HepG2 (cell line): Measurements from ENCODE around the gene LLGL2. TPM values are rescaled to one million over a fixed set of nuclear protein-coding genes. Genes with fewer than 3 reads are reported as not detected.
A peak's percentile ranks its signal among the peaks of the same experiment; 100 is the strongest.

Source experiments
- ATAC-seq: fragments of 200-7000 bp; cut with Tn5 transposase; 3 replicates; pipeline ENCODE4 v1.9.1; 2020; ENCODE audit warnings: mild to moderate bottlenecking, moderate library complexity
- BruUV-seq: library from RNA; stranded (reverse); fragments of 400-500 nt; replicated peaks from 2 replicates; lab custom pipeline; 2021; lab: Mats Ljungman, UMichigan
- CTCF ChIA-PET: fragments of 300-600 bp; formaldehyde crosslinking; extraction: SDS; loops from one replicate; lab custom pipeline; 2021; ENCODE audit warnings: low total read pairs, inconsistent platforms, low intra/inter-chr PET ratio; lab: Yijun Ruan, JAX
- POLR2A ChIA-PET: fragments of 350-600 bp; sonication (Branson Sonifier 250); formaldehyde crosslinking; loops from one replicate; lab custom pipeline; 2020; ENCODE audit warnings: antibody characterized with exemption, inconsistent platforms; lab: Yijun Ruan, JAX
- DNase-seq: peaks from one replicate; pipeline ENCODE4 v3.0.0-alpha.2; 2015; ENCODE audit warnings: low spot score
- FAIRE-seq: peaks from 3 replicates; lab custom pipeline; 2011; peaks lifted over from hg19 to GRCh38; lab: Jason Lieb, UNC
- H2AFZ ChIP-seq: one replicate; pipeline ENCODE4 v1.6.1; 2011; ENCODE audit warnings: low read length, inconsistent platforms
- H3K27ac ChIP-seq: fragments of 300-600 bp; 3 replicates; pipeline ENCODE4 v1.8.0; 2011; ENCODE audit warnings: mixed run types, mild to moderate bottlenecking, mixed read lengths, low read length, inconsistent platforms; ENCODE audit not compliant: insufficient read depth; ENCODE audit errors: extremely low read length
- H3K27me3 ChIP-seq, 2 experiments: fragments of 200-600 bp in 1 of 2; 2 replicates in 1 of 2; 3 replicates in 1 of 2; pipeline versions ENCODE4 v1.6.0 to v1.8.0; 2011; ENCODE audit warnings: low read length in 2 of 2, mild to moderate bottlenecking in 2 of 2, moderate library complexity in 2 of 2, inconsistent platforms in 1 of 2; ENCODE audit not compliant: insufficient read depth in 2 of 2, control insufficient read depth in 1 of 2
- H3K36me3 ChIP-seq, 2 experiments: fragments of 200-600 bp in 1 of 2; replicated peaks in 1 of 2; 2 replicates in 1 of 2; 3 replicates in 1 of 2; pipeline versions ENCODE4 v1.5.1 to v1.8.0; 2011; ENCODE audit warnings: low read length in 2 of 2, inconsistent platforms in 1 of 2; ENCODE audit not compliant: insufficient read depth in 2 of 2, control insufficient read depth in 1 of 2
- H3K4me1 ChIP-seq: 2 replicates; pipeline ENCODE4 v1.5.1; 2012; ENCODE audit warnings: low read length, inconsistent platforms; ENCODE audit not compliant: insufficient read depth
- H3K4me2 ChIP-seq: 2 replicates; pipeline ENCODE4 v1.6.0; 2011; ENCODE audit warnings: low read depth, low read length, inconsistent platforms
- H3K4me3 ChIP-seq, 3 experiments: fragments of 200-600 bp in 1 of 3; sonication (generic), shearing (Covaris generic) in 1 of 3; replicated peaks in 1 of 3; 2 replicates each; pipeline ENCODE4 v1.5.1; 2011 to 2016; ENCODE audit warnings: low read length in 3 of 3, inconsistent platforms in 2 of 3, low read depth in 2 of 3, mild to moderate bottlenecking in 2 of 3, control low read depth in 1 of 3, mixed read lengths in 1 of 3; ENCODE audit not compliant: insufficient read depth in 1 of 3
- H3K79me2 ChIP-seq: one replicate; pipeline ENCODE4 v1.6.1; 2011; ENCODE audit warnings: low read length, inconsistent platforms; ENCODE audit not compliant: insufficient read depth
- H3K9ac ChIP-seq: 2 replicates; pipeline ENCODE4 v1.6.0; 2011; ENCODE audit warnings: mild to moderate bottlenecking, low read depth, low read length, inconsistent platforms; ENCODE audit not compliant: insufficient read depth
- H3K9me3 ChIP-seq: 2 replicates; pipeline ENCODE4 v1.5.1; 2012; ENCODE audit warnings: mild to moderate bottlenecking, low read length
- H4K20me1 ChIP-seq: 2 replicates; pipeline ENCODE4 v1.6.0; 2011; ENCODE audit warnings: inconsistent platforms, mild to moderate bottlenecking, low read length, moderate library complexity; ENCODE audit not compliant: insufficient read depth
- GRHL1 ChIP-seq: sonication (generic); formaldehyde crosslinking; conservative IDR thresholded peaks from 2 replicates; pipeline ENCODE4 v1.8.0; 2022; ENCODE audit warnings: missing genetic modification reagents
- ZNF263 ChIP-seq: sonication (generic); formaldehyde crosslinking; IDR thresholded peaks from 2 replicates; pipeline ENCODE4 v1.4.0; 2020; ENCODE audit warnings: missing genetic modification reagents
- ZNF333 ChIP-seq: sonication (generic); formaldehyde crosslinking; IDR thresholded peaks from 2 replicates; pipeline ENCODE4 v1.4.0; 2020; ENCODE audit warnings: mild to moderate bottlenecking, missing genetic modification reagents, borderline replicate concordance
- WGBS: methylation state at CpG from one replicate; pipeline ENCODE4 v1.1.6; 2017; ENCODE audit warnings: low lambda C conversion rate; 5-methylcytosine and 5-hydroxymethylcytosine counted together
- in situ Hi-C: cut with HindIII; loops from 2 replicates; pipeline ENCODE4 v1.10.0; 2017; ENCODE audit warnings: low pct_unique_long_range_greater_than_20kb; ENCODE audit not compliant: extremely low pct_ligation_motif_present
- intact Hi-C: fragments of 100-400 bp; cut with micrococcal nuclease; formaldehyde crosslinking; loops from one replicate; pipeline ENCODE4 v1.10.0; 2022; ENCODE audit not compliant: unreplicated experiment
- polyA plus RNA-seq, 8 experiments: library from polyadenylated mRNA; depleted of rRNA in 3 of 8; stranded (reverse) in 7 of 8; unstranded in 1 of 8; fragments of >200 nt; fragmentation: Illumina TruSeq in 4 of 8; extraction: Trizol in 4 of 8; gene quantifications; 2 replicates each; pipeline versions ENCODE4 v1.2.1 to v1.2.3, GENCODE V29; 2011 to 2016; ENCODE audit warnings: low read depth in 4 of 8, missing spikeins in 1 of 8, mixed read lengths in 1 of 8; ENCODE audit not compliant: insufficient read depth in 1 of 8
- total RNA-seq, 5 experiments: library from RNA; depleted of rRNA; stranded (reverse); fragments of >200 nt; fragmentation: Illumina TruSeq; extraction: Trizol; gene quantifications; 2 replicates each; pipeline ENCODE4 v1.2.3, GENCODE V29; 2016; ENCODE audit warnings: low read depth in 1 of 5

The LLGL2 gene
- total and polyA plus RNA-seq, 2 of the 13 experiments (the other 11 are each of a cell fraction or from before 2014, with no cell fraction given), result 83.0 to 86.7 TPM

GRCh38 chr17:75508931-75509361, 16.6 kb upstream of the LLGL2 start:
- ChIA-PET POLR2A (interaction anchor here (0.7 to 1.6 kb wide), 3 partner anchors 16 to 271 kb away, joined by 3 to 6 read pairs (median 4); partner anchors contain the start of gene LLGL2), CTCF (no interaction called here)
- BruUV-seq, result no TSS peak

More at GRCh38 chr17:75508931-75509361, 16.6 kb upstream of the LLGL2 start:
- FAIRE-seq (no peak), ATAC-seq (no peak), DNase-seq (no peak)
- intact Hi-C loops, result no loop called here
- Histone ChIP-seq H3K4me2 (0 out of 2 replicates have a peak overlapping the region, but pooled peaks have one; percentile 35), H3K79me2 (peaks cover 2% of the 10 kb centered on the region), H3K4me3 (no peak overlapping the region), H2AFZ (no peak overlapping the region), H3K9me3 (no peaks in the 10 kb centered on the region), H3K27ac (no peak overlapping the region), H3K4me1 (peaks cover 71% of the 10 kb centered on the region), H3K27me3 (no peaks in the 10 kb centered on the region), H3K36me3 (peaks cover 4 to 21% of the 10 kb centered on the region in 2 experiments; a peak in 4 of 5 replicates), H3K9ac (no peak overlapping the region), H4K20me1 (peaks cover 5% of the 10 kb centered on the region; the same call in 1 of the 2 replicates)
- in situ Hi-C loops, result loop anchor here (5.0 kb wide), 1 partner anchor 82 kb away; no protein-coding TSS in a partner anchor
- TF ChIP-seq GRHL1 (CRISPR knock-in tag), result no peak
- TF ChIP-seq ZNF333 (CRISPR knock-in tag), result 0 out of 2 replicates have a peak, but pooled peaks have one; percentile 0
- 0 out of 2 replicates have a peak, but pooled peaks have one; percentile 10 for TF ChIP-seq ZNF263 (CRISPR knock-in tag)
- WGBS, result 52% methylated on average over 4 of the region's 5 CpGs
